Ishikawa (cell line): ENCODE results near the gene NR6A1.

Experiments used
- CEBPB ChIP-seq: IDR thresholded peaks from 2 replicates; pipeline ENCODE4 v1.6.1; 2012
- CREB1 ChIP-seq: IDR thresholded peaks from 2 replicates; pipeline ENCODE4 v1.6.1; 2012; ENCODE audit warnings: low read depth
- EGR1 ChIP-seq: IDR thresholded peaks from 2 replicates; pipeline ENCODE4 v1.6.1; 2012
- EP300 ChIP-seq: IDR thresholded peaks from 2 replicates; pipeline ENCODE4 v1.6.1; 2012; ENCODE audit warnings: borderline replicate concordance
- MAX ChIP-seq: IDR thresholded peaks from 2 replicates; pipeline ENCODE4 v1.6.1; 2012
- NFIC ChIP-seq: IDR thresholded peaks from 2 replicates; pipeline ENCODE4 v1.6.1; 2012
- RAD21 ChIP-seq: IDR thresholded peaks from 2 replicates; pipeline ENCODE4 v1.6.1; 2012; ENCODE audit warnings: low read depth
- TAF1 ChIP-seq: IDR thresholded peaks from 2 replicates; pipeline ENCODE4 v1.6.1; 2012; ENCODE audit warnings: low read depth, mild to moderate bottlenecking
- TCF12 ChIP-seq: IDR thresholded peaks from 2 replicates; pipeline ENCODE4 v1.6.1; 2012; ENCODE audit warnings: low read depth
- TEAD4 ChIP-seq: IDR thresholded peaks from 2 replicates; pipeline ENCODE4 v1.6.1; 2012
- YY1 ChIP-seq: IDR thresholded peaks from 2 replicates; pipeline ENCODE4 v1.6.1; 2012; ENCODE audit warnings: low read depth
- ZBTB7A ChIP-seq: IDR thresholded peaks from 2 replicates; pipeline ENCODE4 v1.6.1; 2012; ENCODE audit warnings: low read depth
- TF ChIP-seq, protein P1 (sequence below): IDR thresholded peaks from 2 replicates; pipeline ENCODE4 v1.6.1; 2012; ENCODE audit warnings: low read depth, mild to moderate bottlenecking
- TF ChIP-seq, protein P2 (sequence below): IDR thresholded peaks from 2 replicates; pipeline ENCODE4 v1.6.1; 2012

DNA sequence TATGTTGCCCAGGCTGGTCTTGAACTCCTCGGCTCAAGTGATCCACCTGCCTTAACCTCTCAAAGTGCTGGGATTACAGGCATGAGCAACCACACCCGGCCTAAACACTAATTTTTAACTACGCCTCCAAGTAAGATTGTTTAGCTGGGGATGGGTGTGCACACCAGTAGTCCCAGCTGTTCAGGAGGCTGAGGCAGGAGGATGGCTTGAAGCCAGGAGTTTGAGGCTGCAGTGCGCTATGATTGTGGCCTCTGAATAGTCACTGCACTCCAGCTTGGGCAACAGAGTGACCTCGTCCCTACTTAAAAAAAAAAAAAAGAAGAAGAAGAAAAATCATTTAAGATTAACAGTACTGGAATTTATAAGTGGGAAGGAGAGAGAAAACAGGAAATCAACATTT is 173.1 kb downstream of the NR6A1 start:
- no peak for TF ChIP-seq TAF1
- no peak for TF ChIP-seq CEBPB
- TF ChIP-seq CREB1, result no peak
- TF ChIP-seq MAX, result no peak
- TF ChIP-seq EGR1, result no peak
- TF ChIP-seq EP300, result no peak
- no peak for TF ChIP-seq TEAD4
- TF ChIP-seq YY1, result no peak
- TF ChIP-seq NFIC, result no peak
- TF ChIP-seq, protein P1, sequence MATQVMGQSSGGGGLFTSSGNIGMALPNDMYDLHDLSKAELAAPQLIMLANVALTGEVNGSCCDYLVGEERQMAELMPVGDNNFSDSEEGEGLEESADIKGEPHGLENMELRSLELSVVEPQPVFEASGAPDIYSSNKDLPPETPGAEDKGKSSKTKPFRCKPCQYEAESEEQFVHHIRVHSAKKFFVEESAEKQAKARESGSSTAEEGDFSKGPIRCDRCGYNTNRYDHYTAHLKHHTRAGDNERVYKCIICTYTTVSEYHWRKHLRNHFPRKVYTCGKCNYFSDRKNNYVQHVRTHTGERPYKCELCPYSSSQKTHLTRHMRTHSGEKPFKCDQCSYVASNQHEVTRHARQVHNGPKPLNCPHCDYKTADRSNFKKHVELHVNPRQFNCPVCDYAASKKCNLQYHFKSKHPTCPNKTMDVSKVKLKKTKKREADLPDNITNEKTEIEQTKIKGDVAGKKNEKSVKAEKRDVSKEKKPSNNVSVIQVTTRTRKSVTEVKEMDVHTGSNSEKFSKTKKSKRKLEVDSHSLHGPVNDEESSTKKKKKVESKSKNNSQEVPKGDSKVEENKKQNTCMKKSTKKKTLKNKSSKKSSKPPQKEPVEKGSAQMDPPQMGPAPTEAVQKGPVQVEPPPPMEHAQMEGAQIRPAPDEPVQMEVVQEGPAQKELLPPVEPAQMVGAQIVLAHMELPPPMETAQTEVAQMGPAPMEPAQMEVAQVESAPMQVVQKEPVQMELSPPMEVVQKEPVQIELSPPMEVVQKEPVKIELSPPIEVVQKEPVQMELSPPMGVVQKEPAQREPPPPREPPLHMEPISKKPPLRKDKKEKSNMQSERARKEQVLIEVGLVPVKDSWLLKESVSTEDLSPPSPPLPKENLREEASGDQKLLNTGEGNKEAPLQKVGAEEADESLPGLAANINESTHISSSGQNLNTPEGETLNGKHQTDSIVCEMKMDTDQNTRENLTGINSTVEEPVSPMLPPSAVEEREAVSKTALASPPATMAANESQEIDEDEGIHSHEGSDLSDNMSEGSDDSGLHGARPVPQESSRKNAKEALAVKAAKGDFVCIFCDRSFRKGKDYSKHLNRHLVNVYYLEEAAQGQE, result no peak
- TF ChIP-seq TCF12, result no peak
- no peak for TF ChIP-seq ZBTB7A
- TF ChIP-seq RAD21, result no peak
- TF ChIP-seq, protein P2, sequence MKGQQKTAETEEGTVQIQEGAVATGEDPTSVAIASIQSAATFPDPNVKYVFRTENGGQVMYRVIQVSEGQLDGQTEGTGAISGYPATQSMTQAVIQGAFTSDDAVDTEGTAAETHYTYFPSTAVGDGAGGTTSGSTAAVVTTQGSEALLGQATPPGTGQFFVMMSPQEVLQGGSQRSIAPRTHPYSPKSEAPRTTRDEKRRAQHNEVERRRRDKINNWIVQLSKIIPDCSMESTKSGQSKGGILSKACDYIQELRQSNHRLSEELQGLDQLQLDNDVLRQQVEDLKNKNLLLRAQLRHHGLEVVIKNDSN, result no peak
